ENCODE data around the gene PRSS8. TPM values are rescaled to one million over a fixed set of nuclear protein-coding genes. Genes with fewer than 3 reads are reported as not detected.

PRSS8 gene
- total RNA-seq, 1 experiment from 2014 or later: 42.6 TPM

DNA sequence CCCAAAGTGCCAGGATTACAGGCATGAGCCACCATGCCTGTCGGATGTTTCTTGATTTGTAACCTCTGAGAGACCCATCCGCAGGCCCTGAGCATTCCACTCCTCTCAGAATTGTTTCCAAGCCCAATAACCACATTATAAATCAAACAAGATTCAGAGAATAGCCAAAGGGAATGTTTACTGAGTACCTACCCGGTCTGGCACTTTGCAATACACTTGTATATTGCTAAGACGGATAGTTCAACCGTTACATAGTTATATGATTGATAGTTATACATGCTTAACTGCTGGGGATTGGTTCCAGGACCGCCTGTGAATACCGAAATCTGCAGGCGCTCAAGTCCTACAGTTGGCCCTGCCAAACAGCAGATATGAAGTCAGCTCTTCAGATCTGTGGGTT is 21.1 kb downstream of the PRSS8 start:
- no peak overlapping the region for H3K4me2 ChIP-seq (ENCODE audit: low read length)
- RAD21 ChIA-PET (ENCODE audit: low non-redundant PET in 1 of 2, low total read pairs in 2 of 2, uncharacterized antibody in 2 of 2, unreplicated experiment in 2 of 2): no interaction called here
- no peaks in the 10 kb centered on the region for H3K9me2 ChIP-seq (ENCODE audit: insufficient read depth)
- no peak overlapping the region for H2AFZ ChIP-seq (ENCODE audit: low read depth, low read length, poor library complexity, severe bottlenecking)
- TF ChIP-seq YY1 (IDR thresholded peaks at IDR 0.05; ENCODE audit: extremely low read depth, insufficient replicate concordance, low read depth, low read length): no peak
- no peak for TF ChIP-seq ZNF274 (IDR thresholded peaks at IDR 0.05; ENCODE audit: low read depth, low read length)
- TF ChIP-seq CBX3 (IDR thresholded peaks at IDR 0.05; ENCODE audit: low read depth): no peak
- TF ChIP-seq MAX (IDR thresholded peaks at IDR 0.05): no peak
- no peak for TF ChIP-seq SRF (IDR thresholded peaks at IDR 0.05; ENCODE audit: low read depth)
- TF ChIP-seq FOSL1 (IDR thresholded peaks at IDR 0.05; ENCODE audit: low read depth): no peak
- no peak for TF ChIP-seq ELF1 (IDR thresholded peaks at IDR 0.05; ENCODE audit: borderline replicate concordance, low read depth)
- no peak for TF ChIP-seq EZH2 (IDR thresholded peaks at IDR 0.05)
- no peak for TF ChIP-seq CEBPB (IDR thresholded peaks at IDR 0.05; ENCODE audit: low read depth)
- H3K9ac ChIP-seq (ENCODE audit: low read length): no peak overlapping the region
- H4K20me1 ChIP-seq (ENCODE audit: insufficient read depth): peaks cover 4% of the 10 kb centered on the region; the same call in 1 of the 2 replicates
- H3K27ac ChIP-seq (ENCODE audit: low read depth, low read length): 0 out of 2 replicates have a peak overlapping the region, but pooled peaks have one; percentile 34
- no peak for DNase-seq (ENCODE audit: low read depth, low spot score)
- CTCF ChIA-PET: no interaction called here
- no peak overlapping the region for H3K4me3 ChIP-seq (replicated peaks in 1 of 2; ENCODE audit: low read depth in 1 of 2, low read length in 2 of 2)
- BruUV-seq (replicated peaks): no TSS peak
- peaks cover 36% of the 10 kb centered on the region for H3K79me2 ChIP-seq (ENCODE audit: insufficient read depth, low read length)
- H3K27me3 ChIP-seq (ENCODE audit: insufficient read depth, low read length): no peaks in the 10 kb centered on the region
- intact Hi-C loops (cut with micrococcal nuclease): no loop called here
- no peak for ATAC-seq
- POLR2A ChIA-PET: interaction anchor here (0.6 to 1.3 kb wide), 3 partner anchors 18 to 42 kb away, joined by 3 to 4 read pairs (median 3); partner anchors contain the start of gene PRSS8
- H3K4me1 ChIP-seq (ENCODE audit: control insufficient read depth in 1 of 2, insufficient read depth in 2 of 2, low read length in 2 of 2): peaks cover 7 to 34% of the 10 kb centered on the region in 2 experiments; a peak in 3 of 4 replicates
- H3K36me3 ChIP-seq (ENCODE audit: control insufficient read depth in 1 of 2, insufficient read depth in 2 of 2, low read length in 2 of 2): peaks cover 14 to 37% of the 10 kb centered on the region in 2 experiments
- H3K9me3 ChIP-seq (ENCODE audit: control insufficient read depth in 1 of 2, insufficient read depth in 1 of 2, low read depth in 1 of 2, low read length in 2 of 2): no peaks in the 10 kb centered on the region

All from HCT116 (cell line).